CD14-positive monocyte (primary cell): ENCODE data around the gene FSHR. TPM values are rescaled to one million over a fixed set of nuclear protein-coding genes. Genes with fewer than 3 reads are reported as not detected.

Source experiments
- DNase-seq, 3 donors: peaks; one replicate each; pipeline ENCODE4 v3.0.0-alpha.2; 2011 to 2022
- H2AFZ ChIP-seq: 2 replicates; pipeline ENCODE4 v1.6.0; 2012; ENCODE audit warnings: mild to moderate bottlenecking, low read depth, low read length, inconsistent platforms; ENCODE audit not compliant: insufficient read depth, poor library complexity, severe bottlenecking
- H3K27ac ChIP-seq, 2 donors: 1 replicate in 1 of 2; 2 replicates in 1 of 2; pipeline ENCODE4 v1.5.1; 2012 to 2013; ENCODE audit warnings: low read length in 2 of 2, control low read depth in 1 of 2, inconsistent platforms in 1 of 2, low read depth in 1 of 2, mild to moderate bottlenecking in 1 of 2
- H3K27me3 ChIP-seq, 2 donors: one replicate each; pipeline versions ENCODE4 v1.6.0 to v1.6.1; 2011 to 2013; ENCODE audit warnings: low read length in 2 of 2; ENCODE audit not compliant: control insufficient read depth in 2 of 2, insufficient read depth in 2 of 2
- H3K36me3 ChIP-seq, 2 donors: replicated peaks in 1 of 2; 1 replicate in 1 of 2; 2 replicates in 1 of 2; pipeline versions ENCODE4 v1.5.1 to v1.6.1; 2012 to 2013; ENCODE audit warnings: low read length in 2 of 2, control low read depth in 1 of 2, inconsistent platforms in 1 of 2, mild to moderate bottlenecking in 1 of 2; ENCODE audit not compliant: insufficient read depth in 2 of 2, control insufficient read depth in 1 of 2
- H3K4me1 ChIP-seq, 2 donors: 1 replicate in 1 of 2; 2 replicates in 1 of 2; pipeline versions ENCODE4 v1.5.1 to v1.6.1; 2012 to 2013; ENCODE audit warnings: low read length in 2 of 2, control low read depth in 1 of 2, inconsistent platforms in 1 of 2, mild to moderate bottlenecking in 1 of 2, moderate library complexity in 1 of 2; ENCODE audit not compliant: insufficient read depth in 2 of 2, control insufficient read depth in 1 of 2
- H3K4me2 ChIP-seq: replicated peaks from 2 replicates; pipeline ENCODE3; 2012; ENCODE audit warnings: low read length, moderate library complexity, mild to moderate bottlenecking; ENCODE audit not compliant: poor library complexity, severe bottlenecking; ENCODE audit errors: extremely low read depth
- H3K4me3 ChIP-seq, 3 experiments: fragments of 200-600 bp in 1 of 3; sonication (generic) in 1 of 3; replicated peaks in 1 of 3; 1 replicate in 2 of 3; 2 replicates in 1 of 3; pipeline ENCODE4 v1.5.1; 2011 to 2013; ENCODE audit warnings: low read length in 3 of 3, mild to moderate bottlenecking in 3 of 3, control low read depth in 2 of 3, low read depth in 2 of 3, inconsistent platforms in 1 of 3, moderate library complexity in 1 of 3
- H3K79me2 ChIP-seq: 2 replicates; pipeline ENCODE4 v1.6.0; 2012; ENCODE audit warnings: mild to moderate bottlenecking, control low read depth, inconsistent platforms, low read length, moderate library complexity; ENCODE audit not compliant: insufficient read depth
- H3K9ac ChIP-seq: 2 replicates; pipeline ENCODE4 v1.6.0; 2017; ENCODE audit warnings: low read length, mild to moderate bottlenecking; ENCODE audit not compliant: insufficient read depth, poor library complexity, severe bottlenecking
- H3K9me3 ChIP-seq, 2 donors: replicated peaks in 1 of 2; 1 replicate in 1 of 2; 2 replicates in 1 of 2; pipeline versions ENCODE4 v1.5.1 to v1.6.1; 2012 to 2013; ENCODE audit warnings: low read length in 2 of 2, control low read depth in 1 of 2; ENCODE audit not compliant: control insufficient read depth in 1 of 2, insufficient read depth in 1 of 2
- H4K20me1 ChIP-seq: 2 replicates; pipeline ENCODE4 v1.6.0; 2012; ENCODE audit warnings: mild to moderate bottlenecking, low read length, control low read depth, moderate library complexity; ENCODE audit not compliant: insufficient read depth
- H3K27ac Mint-ChIP-seq, 7 donors: one replicate each; pipeline ENCODE4 v1.8.0; 2020; ENCODE audit warnings: mild to moderate bottlenecking in 7 of 7, mixed read lengths in 7 of 7, moderate library complexity in 6 of 7, inconsistent platforms in 2 of 7
- H3K27me3 Mint-ChIP-seq, 3 donors: one replicate each; pipeline ENCODE4 v1.8.0; 2021 to 2022; ENCODE audit warnings: low read depth in 3 of 3, mild to moderate bottlenecking in 3 of 3, mixed read lengths in 3 of 3, moderate library complexity in 3 of 3, inconsistent platforms in 1 of 3
- H3K36me3 Mint-ChIP-seq, 2 donors: one replicate each; pipeline ENCODE4 v1.8.0; 2020; ENCODE audit warnings: mixed read lengths in 2 of 2, inconsistent platforms in 1 of 2, mild to moderate bottlenecking in 1 of 2
- H3K4me1 Mint-ChIP-seq: one replicate; pipeline ENCODE4 v1.8.0; 2020; ENCODE audit warnings: mild to moderate bottlenecking, mixed read lengths
- H3K4me3 Mint-ChIP-seq, 2 donors: one replicate each; pipeline ENCODE4 v1.8.0; 2020; ENCODE audit warnings: mild to moderate bottlenecking in 2 of 2, mixed read lengths in 2 of 2, moderate library complexity in 1 of 2
- H3K9me3 Mint-ChIP-seq, 7 donors: one replicate each; pipeline ENCODE4 v1.8.0; 2020 to 2022; ENCODE audit warnings: mixed read lengths in 7 of 7, mild to moderate bottlenecking in 6 of 7, moderate library complexity in 6 of 7, inconsistent platforms in 2 of 7
- CTCF ChIP-seq: fragments of 200-600 bp; IDR thresholded peaks from one replicate; pipeline ENCODE4 v1.8.0; 2022; ENCODE audit warnings: antibody characterized with exemption, mild to moderate bottlenecking
- WGBS: methylation state at CpG from one replicate; pipeline ENCODE4 v1.1.5; 2013; ENCODE audit warnings: missing lambda C conversion rate; ENCODE audit not compliant: insufficient coverage; 5-methylcytosine and 5-hydroxymethylcytosine counted together
- intact Hi-C, 2 donors: fragments of 100-400 bp; cut with micrococcal nuclease; formaldehyde crosslinking; loops; one replicate each; pipeline versions ENCODE4 v1.15.0 to v1.15.1; 2023
- polyA plus RNA-seq, 3 donors: library from polyadenylated mRNA; depleted of rRNA in 1 of 3; unstranded in 2 of 3; stranded (reverse) in 1 of 3; fragments of 300-500 nt in 2 of 3; fragments of >200 nt in 1 of 3; fragmentation: Illumina TruSeq in 2 of 3; gene quantifications; 1 replicate in 2 of 3; 2 replicates in 1 of 3; pipeline ENCODE4 v1.2.3, GENCODE V29; 2012 to 2021

The FSHR gene
- polyA plus RNA-seq, 3 donors: not detected

GRCh38 chr2:49178656-49179055, 24.3 kb upstream of the FSHR start:
- TF ChIP-seq CTCF: no peak
- H3K4me2 ChIP-seq: no peak overlapping the region
- peaks cover 0 to 7% (median 2%) of the 10 kb centered on the region in 7 donors for H3K9me3 Mint-ChIP-seq
- H3K79me2 ChIP-seq: no peaks in the 10 kb centered on the region
- no peak overlapping the region for H3K27ac ChIP-seq
- H4K20me1 ChIP-seq: no peaks in the 10 kb centered on the region
- H3K4me3 Mint-ChIP-seq: no peak overlapping the region
- no peaks in the 10 kb centered on the region for H3K27me3 ChIP-seq
- DNase-seq: no peak
- H3K36me3 Mint-ChIP-seq: no peaks in the 10 kb centered on the region
- intact Hi-C loops: no loop called here
- WGBS: 76% methylated on average over 4 of the region's 7 CpGs
- no peaks in the 10 kb centered on the region for H3K4me1 Mint-ChIP-seq
- no peak overlapping the region for H3K27ac Mint-ChIP-seq
- peaks cover 0 to 1% (median 0%) of the 10 kb centered on the region in 3 donors for H3K27me3 Mint-ChIP-seq
- no peaks in the 10 kb centered on the region for H3K9me3 ChIP-seq
- no peak overlapping the region for H3K9ac ChIP-seq
- H2AFZ ChIP-seq: no peak overlapping the region
- H3K4me3 ChIP-seq: no peak overlapping the region
- H3K36me3 ChIP-seq: no peaks in the 10 kb centered on the region
- H3K4me1 ChIP-seq: no peaks in the 10 kb centered on the region

- intact Hi-C loops: no loop called here
- no peaks in the 10 kb centered on the region for H3K9me3 ChIP-seq
- no peak for TF ChIP-seq CTCF
- Mint-ChIP-seq H3K4me1 (no peaks in the 10 kb centered on the region), H3K9me3 (peaks cover 0 to 10% (median 2%) of the 10 kb centered on the region in 7 donors), H3K27me3 (peaks cover 0 to 1% (median 0%) of the 10 kb centered on the region in 3 donors), H3K4me3 (no peak overlapping the region), H3K36me3 (no peaks in the 10 kb centered on the region), H3K27ac (no peak overlapping the region)
- no peaks in the 10 kb centered on the region for H3K4me1 ChIP-seq
- H3K4me3 ChIP-seq: no peak overlapping the region
- H3K27me3 ChIP-seq: no peaks in the 10 kb centered on the region
- H3K9ac ChIP-seq: no peak overlapping the region
- no peak for DNase-seq
- no peaks in the 10 kb centered on the region for H3K79me2 ChIP-seq
- H3K27ac ChIP-seq: no peak overlapping the region
- no peaks in the 10 kb centered on the region for H4K20me1 ChIP-seq
- no peak overlapping the region for H2AFZ ChIP-seq
- no peaks in the 10 kb centered on the region for H3K36me3 ChIP-seq
- WGBS: no CpG with 5 or more reads among the region's 1 CpG
- H3K4me2 ChIP-seq: no peak overlapping the region
These were observed 22.9 kb upstream of the FSHR start for GRCh38 chr2:49177194-49177593.
